Skin epidermis (tissue), 12 donors: ENCODE data around the gene CKAP2.
"Not testable (repeated sequence)": the region's sequence is repeated elsewhere in the genome, so short reads cannot be mapped to it uniquely, and the experiment has no call there.

Source experiments
- H3K27ac ChIP-seq, 21 experiments: fragments of 200-600 bp; sonication (generic) in 11 of 21; one replicate each; pipeline ENCODE4 v1.5.0; 2020; ENCODE audit warnings: mild to moderate bottlenecking in 3 of 21, inconsistent platforms in 2 of 21, moderate library complexity in 2 of 21
- H3K4me3 ChIP-seq, 7 experiments: fragments of 200-600 bp; sonication (generic) in 2 of 7; one replicate each; pipeline ENCODE4 v1.5.0; 2020; ENCODE audit warnings: inconsistent platforms in 2 of 7, mild to moderate bottlenecking in 2 of 7, moderate library complexity in 1 of 7

The CKAP2 gene

GRCh38 chr13:52511598-52511997 is 56.3 kb downstream of the CKAP2 start:
- H3K27ac ChIP-seq, H3K4me3 ChIP-seq: not testable (repeated sequence)

GRCh38 chr13:52513957-52514596 is 58.8 kb downstream of the CKAP2 start:
- H3K27ac ChIP-seq, H3K4me3 ChIP-seq: not testable (repeated sequence)

- H3K27ac ChIP-seq, H3K4me3 ChIP-seq: not testable (repeated sequence)
These were observed 68.0 kb downstream of the CKAP2 start for GRCh38 chr13:52523323-52523722.
